Epithelial cell of proximal tubule (primary cell): Measurements from ENCODE around the gene FBN2. TPM values are rescaled to one million over a fixed set of nuclear protein-coding genes. Genes with fewer than 3 reads are reported as not detected.
"Not testable (repeated sequence)": the region's sequence is repeated elsewhere in the genome, so short reads cannot be mapped to it uniquely, and the experiment has no call there.

Source experiments
- DNase-seq: peaks from one replicate; pipeline ENCODE4 v3.0.0-alpha.2; 2011; ENCODE audit warnings: low read depth
- H3K4me3 ChIP-seq: 2 replicates; pipeline ENCODE4 v1.5.1; 2011; ENCODE audit warnings: low read depth, mild to moderate bottlenecking, low read length
- total RNA-seq: library from RNA; depleted of rRNA; stranded (reverse); fragments of >200 nt; gene quantifications from 2 replicates; pipeline ENCODE4 v1.2.3, GENCODE V29; 2015
- TF ChIP-seq, protein P1 (sequence below): conservative IDR thresholded peaks from 2 replicates; pipeline ENCODE4 v1.5.1; 2012; ENCODE audit warnings: low read depth, mild to moderate bottlenecking, low read length

Gene FBN2
- total RNA-seq, 1 donor from 2014 or later = 7.6 TPM

DNA sequence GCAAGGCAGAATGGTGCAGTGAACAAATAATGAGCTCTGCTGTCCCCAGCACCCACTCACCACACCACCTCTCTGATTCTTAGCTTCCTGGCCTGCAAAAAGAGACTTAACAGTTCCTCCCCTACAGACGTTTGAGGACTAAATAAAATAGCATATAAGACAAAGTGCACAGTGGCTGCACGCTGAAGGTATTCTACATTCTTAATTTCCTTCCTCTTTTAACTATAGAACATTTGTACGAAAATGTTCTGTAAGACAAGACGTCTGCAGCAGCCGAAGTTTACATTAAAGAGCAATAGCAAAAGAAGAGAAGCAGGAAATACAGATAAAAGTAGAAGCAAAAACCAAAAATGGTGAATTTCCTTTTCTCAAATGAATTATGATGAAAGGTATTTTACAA is 15.7 kb downstream of the FBN2 start:
- DNase-seq = no peak
- H3K4me3 ChIP-seq = no peak overlapping the region
- TF ChIP-seq, protein P1, sequence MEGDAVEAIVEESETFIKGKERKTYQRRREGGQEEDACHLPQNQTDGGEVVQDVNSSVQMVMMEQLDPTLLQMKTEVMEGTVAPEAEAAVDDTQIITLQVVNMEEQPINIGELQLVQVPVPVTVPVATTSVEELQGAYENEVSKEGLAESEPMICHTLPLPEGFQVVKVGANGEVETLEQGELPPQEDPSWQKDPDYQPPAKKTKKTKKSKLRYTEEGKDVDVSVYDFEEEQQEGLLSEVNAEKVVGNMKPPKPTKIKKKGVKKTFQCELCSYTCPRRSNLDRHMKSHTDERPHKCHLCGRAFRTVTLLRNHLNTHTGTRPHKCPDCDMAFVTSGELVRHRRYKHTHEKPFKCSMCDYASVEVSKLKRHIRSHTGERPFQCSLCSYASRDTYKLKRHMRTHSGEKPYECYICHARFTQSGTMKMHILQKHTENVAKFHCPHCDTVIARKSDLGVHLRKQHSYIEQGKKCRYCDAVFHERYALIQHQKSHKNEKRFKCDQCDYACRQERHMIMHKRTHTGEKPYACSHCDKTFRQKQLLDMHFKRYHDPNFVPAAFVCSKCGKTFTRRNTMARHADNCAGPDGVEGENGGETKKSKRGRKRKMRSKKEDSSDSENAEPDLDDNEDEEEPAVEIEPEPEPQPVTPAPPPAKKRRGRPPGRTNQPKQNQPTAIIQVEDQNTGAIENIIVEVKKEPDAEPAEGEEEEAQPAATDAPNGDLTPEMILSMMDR = no peak

DNA sequence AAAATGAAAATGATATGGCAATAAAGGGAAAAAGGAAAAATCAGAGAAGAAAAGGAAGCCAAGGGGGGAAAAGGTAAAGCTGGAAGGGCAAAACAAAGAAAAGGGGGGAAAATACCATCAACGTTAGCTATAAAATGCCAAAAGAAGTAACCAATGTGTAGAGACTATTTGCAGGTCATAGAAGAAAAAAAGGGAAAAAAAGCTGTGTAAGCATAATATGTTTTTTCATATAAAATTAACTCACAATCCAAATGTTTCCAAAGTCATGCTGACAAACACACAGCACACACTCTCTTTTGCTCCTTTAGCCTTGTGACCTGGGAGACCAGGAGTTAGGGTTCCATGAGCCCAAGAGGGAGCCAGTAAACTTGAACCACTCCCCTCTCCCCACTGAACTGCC is 18.2 kb downstream of the FBN2 start:
- TF ChIP-seq, protein P1 = no peak
- DNase-seq = no peak
- no peak overlapping the region for H3K4me3 ChIP-seq

DNA sequence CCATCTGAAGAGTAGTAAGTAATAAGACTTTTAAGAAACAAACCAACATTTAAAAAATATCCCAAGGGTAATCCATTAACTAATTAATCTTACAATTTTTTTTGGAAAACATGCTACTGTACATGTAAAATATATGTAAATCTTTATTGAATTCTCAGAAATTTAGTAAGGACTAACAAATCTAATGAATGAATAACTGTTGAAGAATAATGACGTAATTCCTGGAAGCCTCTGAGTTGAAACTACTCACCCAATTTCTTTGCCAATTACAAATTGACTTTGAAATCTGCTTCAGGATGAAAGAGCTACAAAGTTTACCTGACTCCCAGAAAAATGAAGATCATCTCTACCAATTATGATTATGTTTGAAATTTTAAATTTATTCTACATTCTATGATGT is 21.1 kb downstream of the FBN2 start:
- DNase-seq = no peak
- TF ChIP-seq, protein P1 = no peak

DNA sequence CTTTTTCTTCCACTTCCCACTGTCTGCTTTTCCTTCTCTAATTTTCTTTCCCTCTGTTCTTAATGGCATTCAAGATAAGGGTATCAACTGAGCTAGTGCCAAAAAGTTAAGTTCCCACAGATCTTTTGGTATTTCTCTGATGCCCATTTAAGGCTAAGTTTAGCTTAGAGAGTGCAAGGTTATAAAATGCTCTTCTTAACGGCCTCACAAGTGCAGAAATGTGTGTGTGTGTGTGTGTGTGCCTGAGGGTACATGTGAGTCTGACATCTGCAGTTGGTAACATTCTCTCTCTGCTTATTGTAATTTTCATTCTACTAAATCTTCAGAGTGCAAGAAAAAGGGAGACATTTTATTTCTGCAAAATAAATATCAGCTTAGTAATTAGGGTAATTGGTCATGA is 24.2 kb downstream of the FBN2 start:
- H3K4me3 ChIP-seq = no peak overlapping the region
- TF ChIP-seq, protein P1 = no peak
- DNase-seq = no peak

More for the DNA sequence above, 21.1 kb downstream of the FBN2 start:
- H3K4me3 ChIP-seq = no peak overlapping the region

DNA sequence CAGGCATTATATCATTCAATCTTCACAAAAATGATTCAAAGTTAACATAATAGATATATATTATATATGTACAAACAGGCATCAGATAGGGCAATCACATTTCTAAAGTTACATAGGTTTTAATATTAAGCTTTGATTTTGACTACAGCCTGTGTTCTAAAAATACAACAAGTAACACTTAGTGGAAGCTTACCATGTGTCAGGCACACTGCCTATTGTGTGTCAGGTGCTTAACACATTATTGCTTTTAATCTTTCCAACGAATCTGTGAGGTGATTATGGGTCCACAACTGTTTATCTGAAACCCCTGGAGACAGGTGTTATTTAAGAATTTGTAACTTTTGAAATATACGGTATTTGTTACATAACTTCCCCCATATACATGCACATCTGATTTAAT is 25.2 kb downstream of the FBN2 start:
- no peak overlapping the region for H3K4me3 ChIP-seq
- TF ChIP-seq, protein P1 = no peak
- no peak for DNase-seq

DNA sequence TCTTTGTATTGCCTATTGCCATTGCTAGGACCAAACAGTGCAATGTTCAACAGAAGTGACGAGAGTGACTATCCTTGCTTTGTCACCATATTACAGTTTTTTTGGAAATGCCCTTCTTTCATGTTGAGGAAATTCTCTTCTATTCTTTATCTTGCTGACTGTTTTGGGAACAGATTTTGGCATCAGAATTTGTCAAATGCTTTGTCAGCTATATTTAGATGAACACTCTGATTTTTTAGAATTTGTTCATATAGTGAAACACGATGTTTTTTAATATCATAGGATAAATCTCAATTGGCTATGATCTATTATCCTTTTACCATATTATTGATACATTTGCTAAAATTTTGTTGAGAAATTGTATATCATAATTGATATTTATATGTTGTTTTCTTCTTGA is 31.4 kb downstream of the FBN2 start:
- DNase-seq = no peak
- H3K4me3 ChIP-seq = no peak overlapping the region
- TF ChIP-seq, protein P1 = no peak

DNA sequence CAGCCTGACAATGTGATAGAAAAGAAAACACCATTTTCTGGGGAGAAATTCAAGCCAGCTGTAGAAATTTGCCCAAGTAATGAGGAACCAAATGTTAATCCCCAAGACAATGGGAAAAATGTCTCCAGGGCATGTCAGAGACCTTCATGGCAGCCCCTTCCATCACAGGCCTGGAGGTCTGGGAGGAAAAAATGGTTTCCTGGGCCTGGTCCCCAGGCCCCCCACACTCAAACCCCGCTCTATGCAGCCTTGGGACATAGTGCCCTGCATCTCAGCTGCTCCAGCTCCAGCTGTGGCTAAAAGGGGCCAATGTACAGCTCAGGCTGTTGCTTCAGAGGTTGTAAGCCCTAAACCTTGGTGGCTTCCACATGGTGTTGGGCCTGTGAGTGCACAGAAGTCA is 34.3 kb downstream of the FBN2 start:
- not testable (repeated sequence) for H3K4me3 ChIP-seq, DNase-seq
